ENCODE measurements around the gene MRPL41.

Gene MRPL41

GRCh38 chr9:137551264-137552021 is at the start of gene MRPL41:
MRPL41 (plus strand) TSS chr9:137551879; CDS start chr9:137552082, 203 bp downstream.
- TF ChIP-seq CTCF (IDR thresholded peaks at IDR 0.05; ENCODE audit: extremely low read depth, missing control alignments) = peak; percentile 18
- peak; percentile 99 for DNase-seq (ENCODE audit: low spot score)

GRCh38 chr9:137502008-137502911 is 49.4 kb upstream of the MRPL41 start:
- TF ChIP-seq CTCF (IDR thresholded peaks at IDR 0.05; ENCODE audit: extremely low read depth, missing control alignments) = no peak
- DNase-seq (ENCODE audit: low spot score) = peak; percentile 91

GRCh38 chr9:137504432-137504777 is 47.3 kb upstream of the MRPL41 start:
- no peak for DNase-seq (ENCODE audit: low spot score)
- no peak for TF ChIP-seq CTCF (IDR thresholded peaks at IDR 0.05; ENCODE audit: extremely low read depth, missing control alignments)

- TF ChIP-seq CTCF (IDR thresholded peaks at IDR 0.05; ENCODE audit: extremely low read depth, missing control alignments) = no peak
- DNase-seq (ENCODE audit: low spot score) = no peak
These were observed 46.1 kb upstream of the MRPL41 start for GRCh38 chr9:137505421-137506140.

GRCh38 chr9:137506274-137506673 is 45.4 kb upstream of the MRPL41 start:
- no peak for TF ChIP-seq CTCF (IDR thresholded peaks at IDR 0.05; ENCODE audit: extremely low read depth, missing control alignments)
- no peak for DNase-seq (ENCODE audit: low spot score)

GRCh38 chr9:137506702-137507171 is 44.9 kb upstream of the MRPL41 start:
- DNase-seq (ENCODE audit: low spot score) = no peak
- TF ChIP-seq CTCF (IDR thresholded peaks at IDR 0.05; ENCODE audit: extremely low read depth, missing control alignments) = no peak
